CD4-positive, CD25-positive, alpha-beta regulatory T cell (primary cell): ENCODE results near the gene SEMA5A. TPM values are rescaled to one million over a fixed set of nuclear protein-coding genes. Genes with fewer than 3 reads are reported as not detected.

Source experiments
- ATAC-seq, 2 donors: fragments of 150-1000 bp; cut with Tn5 transposase; one replicate each; pipeline ENCODE4 v1.10.0; 2021; ENCODE audit warnings: low read depth in 2 of 2, moderate number of reproducible peaks in 2 of 2, moderate library complexity in 1 of 2
- DNase-seq, 3 donors: peaks; one replicate each; pipeline versions ENCODE4 v3.0.0 to v3.0.0-alpha.2; 2012 to 2022; ENCODE audit warnings: mixed read lengths in 1 of 3
- H3K27ac ChIP-seq: one replicate; pipeline ENCODE4 v1.7.0; 2013; ENCODE audit warnings: mild to moderate bottlenecking, low read length; ENCODE audit not compliant: insufficient read depth, poor library complexity, severe bottlenecking
- H3K27me3 ChIP-seq: one replicate; pipeline ENCODE4 v1.7.0; 2013; ENCODE audit warnings: low read length; ENCODE audit not compliant: control insufficient read depth, insufficient read depth
- H3K36me3 ChIP-seq: one replicate; pipeline ENCODE4 v1.7.0; 2013; ENCODE audit warnings: mild to moderate bottlenecking, low read length, moderate library complexity; ENCODE audit not compliant: control insufficient read depth, insufficient read depth
- H3K4me1 ChIP-seq: 2 replicates; pipeline ENCODE4 v1.7.0; 2013; ENCODE audit warnings: mild to moderate bottlenecking, low read length; ENCODE audit not compliant: insufficient read depth, control insufficient read depth, poor library complexity, severe bottlenecking
- H3K4me3 ChIP-seq: one replicate; pipeline ENCODE4 v1.7.0; 2013; ENCODE audit warnings: low read depth, mild to moderate bottlenecking, low read length, moderate library complexity
- H3K9me3 ChIP-seq, 2 experiments: 1 replicate in 1 of 2; 2 replicates in 1 of 2; pipeline ENCODE4 v1.7.0; 2013; ENCODE audit warnings: low read length in 2 of 2, mild to moderate bottlenecking in 1 of 2, moderate library complexity in 1 of 2; ENCODE audit not compliant: control insufficient read depth in 2 of 2
- H3K27ac Mint-ChIP-seq, 3 donors: one replicate each; pipeline ENCODE4 v1.8.0; 2020 to 2022; ENCODE audit warnings: mild to moderate bottlenecking in 3 of 3, mixed read lengths in 3 of 3, moderate library complexity in 2 of 3
- H3K27me3 Mint-ChIP-seq: one replicate; pipeline ENCODE4 v1.8.0; 2022; ENCODE audit warnings: mild to moderate bottlenecking, mixed read lengths
- H3K36me3 Mint-ChIP-seq: one replicate; pipeline ENCODE4 v1.8.0; 2020; ENCODE audit warnings: mixed read lengths
- H3K4me1 Mint-ChIP-seq, 4 donors: one replicate each; pipeline ENCODE4 v1.8.0; 2020 to 2022; ENCODE audit warnings: mixed read lengths in 4 of 4, mild to moderate bottlenecking in 1 of 4
- H3K4me3 Mint-ChIP-seq, 4 donors: one replicate each; pipeline ENCODE4 v1.8.0; 2020 to 2022; ENCODE audit warnings: mild to moderate bottlenecking in 4 of 4, mixed read lengths in 4 of 4, moderate library complexity in 3 of 4
- H3K9me3 Mint-ChIP-seq, 7 donors: one replicate each; pipeline ENCODE4 v1.8.0; 2020 to 2022; ENCODE audit warnings: mixed read lengths in 7 of 7, mild to moderate bottlenecking in 3 of 7, moderate library complexity in 2 of 7
- polyA plus RNA-seq, 4 donors: library from polyadenylated mRNA; unstranded; fragments of 300-500 nt; fragmentation: Illumina TruSeq; gene quantifications; one replicate each; pipeline ENCODE4 v1.2.3, GENCODE V29; 2021
- total RNA-seq: library from RNA; stranded (reverse); gene quantifications from one replicate; pipeline ENCODE4 v1.2.3, GENCODE V29; 2022

Gene SEMA5A
- total and polyA plus RNA-seq, 5 donors from 2014 or later = 0.22 to 2.8 (median 0.31) TPM; not detected in 2

DNA sequence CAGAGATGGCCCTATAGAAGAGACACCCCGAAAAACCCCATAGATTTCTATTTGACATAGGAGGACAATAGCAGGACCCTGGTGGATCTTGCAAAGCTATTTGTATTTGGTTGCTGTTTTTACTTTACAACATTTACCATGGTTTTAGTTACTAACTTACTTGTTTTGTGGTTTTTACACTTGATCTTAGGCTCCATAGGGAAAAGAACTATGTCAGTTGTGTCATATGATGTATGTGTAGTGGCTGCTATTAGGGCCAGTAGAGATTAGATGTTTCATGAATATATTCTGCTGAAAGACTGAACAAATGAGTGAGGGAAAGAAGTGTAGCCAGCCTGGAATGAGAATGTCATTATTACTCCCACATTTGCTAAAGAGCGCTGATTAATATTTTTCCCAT lies 388.1 kb downstream of the SEMA5A start:
- no peaks in the 10 kb centered on the region for H3K36me3 Mint-ChIP-seq
- Histone ChIP-seq H3K27me3 (no peaks in the 10 kb centered on the region), H3K4me3 (no peak overlapping the region), H3K4me1 (no peaks in the 10 kb centered on the region), H3K9me3 (no peaks in the 10 kb centered on the region), H3K36me3 (no peaks in the 10 kb centered on the region), H3K27ac (no peak overlapping the region)
- DNase-seq = no peak
- H3K27ac Mint-ChIP-seq = no peak overlapping the region
- ATAC-seq = no peak
- H3K9me3 Mint-ChIP-seq = peaks cover 0 to 6% (median 2%) of the 10 kb centered on the region in 7 donors
- no peak overlapping the region for H3K4me3 Mint-ChIP-seq
- H3K27me3 Mint-ChIP-seq = no peaks in the 10 kb centered on the region
- no peaks in the 10 kb centered on the region for H3K4me1 Mint-ChIP-seq

DNA sequence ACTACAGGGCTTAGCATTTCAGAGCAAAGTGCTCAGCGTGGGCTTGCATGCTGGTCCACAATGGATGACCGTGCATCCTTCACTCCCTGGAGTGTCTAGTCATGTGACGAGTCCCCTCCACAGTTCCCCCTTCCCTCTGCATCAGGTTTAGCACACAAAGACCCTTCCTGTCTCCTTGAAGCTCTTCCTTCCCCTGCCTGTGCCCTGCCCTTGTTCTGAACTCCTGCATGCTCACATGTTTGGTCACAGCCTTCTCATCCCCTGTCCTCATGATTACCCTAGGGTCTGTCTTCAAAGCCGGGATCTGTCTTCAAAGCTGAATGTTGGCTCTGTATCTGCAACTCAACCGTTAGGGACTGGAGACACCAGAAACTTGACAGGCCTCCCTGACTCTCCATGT lies 388.9 kb downstream of the SEMA5A start:
- Mint-ChIP-seq H3K27ac (no peak overlapping the region), H3K4me1 (no peaks in the 10 kb centered on the region), H3K27me3 (no peaks in the 10 kb centered on the region), H3K4me3 (no peak overlapping the region), H3K36me3 (no peaks in the 10 kb centered on the region), H3K9me3 (peaks cover 0 to 6% (median 2%) of the 10 kb centered on the region in 7 donors)
- no peaks in the 10 kb centered on the region for H3K27me3 ChIP-seq
- no peaks in the 10 kb centered on the region for H3K9me3 ChIP-seq
- no peaks in the 10 kb centered on the region for H3K4me1 ChIP-seq
- no peak overlapping the region for H3K27ac ChIP-seq
- H3K4me3 ChIP-seq = no peak overlapping the region
- DNase-seq (no peak), ATAC-seq (no peak)
- H3K36me3 ChIP-seq = no peaks in the 10 kb centered on the region

DNA sequence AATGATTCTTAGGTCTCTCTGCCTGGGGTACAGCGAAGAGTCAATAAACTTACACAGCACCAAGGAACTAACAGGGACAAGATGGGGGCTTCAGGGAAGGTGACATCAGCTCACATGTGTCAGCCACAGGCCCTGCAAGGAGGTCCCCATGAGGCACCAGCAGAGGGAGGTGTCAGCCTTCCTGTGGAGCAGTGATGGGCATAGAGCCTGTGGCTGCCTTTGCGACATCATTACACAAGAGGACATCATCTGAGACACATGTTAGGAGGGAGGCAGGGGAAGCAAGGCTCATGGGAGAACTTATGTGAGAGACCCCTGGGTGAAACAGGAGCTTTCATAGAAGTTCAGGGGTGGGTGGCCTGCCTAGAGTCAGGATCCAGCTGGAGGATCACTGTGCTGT lies 389.6 kb downstream of the SEMA5A start:
- no peaks in the 10 kb centered on the region for H3K36me3 ChIP-seq
- no peaks in the 10 kb centered on the region for H3K27me3 Mint-ChIP-seq

DNA sequence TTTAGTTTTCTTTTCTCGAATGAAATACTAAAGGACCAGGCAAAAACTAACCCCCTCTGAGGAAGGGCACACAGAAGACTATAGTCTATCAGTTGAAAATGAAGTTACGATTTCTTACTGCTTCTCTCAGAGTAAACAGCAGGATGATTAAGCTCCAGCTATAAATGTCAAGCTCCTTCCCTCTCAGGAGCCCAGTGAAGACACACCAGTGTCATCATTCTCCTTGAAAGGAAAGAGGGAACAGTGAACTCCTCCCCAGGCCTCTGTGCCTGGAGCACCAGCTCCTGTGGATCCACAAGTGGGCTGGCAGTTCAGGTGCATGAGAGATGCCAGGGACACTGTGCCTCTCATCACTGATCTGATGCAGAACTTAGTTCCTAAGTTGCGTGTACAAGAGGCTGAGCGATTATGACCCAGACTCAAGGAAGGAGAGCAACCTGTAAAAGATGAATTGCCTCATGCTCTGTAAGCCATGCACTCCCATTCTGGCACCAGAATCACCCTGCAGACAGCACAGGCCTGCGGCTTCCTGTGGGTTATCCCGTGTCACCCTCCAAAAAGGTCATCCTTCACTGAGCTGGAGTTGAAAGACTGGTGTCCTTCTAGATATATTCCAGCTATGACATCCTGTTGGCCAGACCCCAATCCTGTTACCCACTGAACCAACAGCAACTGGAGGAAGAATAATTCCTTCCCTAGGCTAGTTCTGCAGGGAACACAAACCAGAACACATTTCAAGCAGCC lies 394.0 kb downstream of the SEMA5A start:
- no peaks in the 10 kb centered on the region for H3K9me3 ChIP-seq
- H3K4me3 Mint-ChIP-seq = no peak overlapping the region
- no peak for ATAC-seq
- H3K27me3 ChIP-seq = no peaks in the 10 kb centered on the region
- no peak overlapping the region for H3K27ac Mint-ChIP-seq
- peaks cover 0 to 2% (median 0%) of the 10 kb centered on the region in 7 donors for H3K9me3 Mint-ChIP-seq
- no peaks in the 10 kb centered on the region for H3K4me1 Mint-ChIP-seq
- H3K27ac ChIP-seq = no peak overlapping the region
- no peak overlapping the region for H3K4me3 ChIP-seq
- H3K36me3 Mint-ChIP-seq = no peaks in the 10 kb centered on the region
- H3K4me1 ChIP-seq = no peaks in the 10 kb centered on the region
- H3K36me3 ChIP-seq = no peaks in the 10 kb centered on the region
- no peaks in the 10 kb centered on the region for H3K27me3 Mint-ChIP-seq
- no peak for DNase-seq

More for the DNA sequence above, 389.6 kb downstream of the SEMA5A start:
- no peak overlapping the region for H3K4me3 ChIP-seq
- no peak overlapping the region for H3K27ac Mint-ChIP-seq
- H3K36me3 Mint-ChIP-seq = no peaks in the 10 kb centered on the region
- no peak for DNase-seq
- H3K27me3 ChIP-seq = no peaks in the 10 kb centered on the region
- no peaks in the 10 kb centered on the region for H3K4me1 ChIP-seq
- H3K9me3 ChIP-seq = no peaks in the 10 kb centered on the region
- H3K4me1 Mint-ChIP-seq = no peaks in the 10 kb centered on the region
- H3K27ac ChIP-seq = no peak overlapping the region
- no peak overlapping the region for H3K4me3 Mint-ChIP-seq
- H3K9me3 Mint-ChIP-seq = peaks cover 0 to 6% (median 2%) of the 10 kb centered on the region in 7 donors
- no peak for ATAC-seq

DNA sequence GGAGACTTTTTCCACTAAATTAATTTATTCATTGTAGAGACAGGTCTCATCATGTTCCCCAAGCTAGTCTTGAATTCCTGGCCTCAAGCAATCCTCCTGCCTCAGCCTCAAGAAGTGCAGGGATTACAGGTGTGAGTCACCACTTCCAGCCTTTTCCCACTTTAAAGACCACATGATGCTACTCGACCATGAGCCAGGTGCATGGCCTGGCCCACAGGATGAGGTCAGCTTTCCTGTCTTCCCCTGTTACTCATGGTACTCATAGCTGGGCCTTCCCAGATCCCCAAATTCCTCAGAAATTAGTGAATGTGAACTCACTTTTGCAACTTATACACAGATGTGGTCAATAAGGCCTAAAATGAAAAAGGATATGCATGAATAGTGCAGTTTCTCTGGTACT lies 395.9 kb downstream of the SEMA5A start:
- Mint-ChIP-seq H3K36me3 (no peaks in the 10 kb centered on the region), H3K27me3 (no peaks in the 10 kb centered on the region), H3K4me1 (no peaks in the 10 kb centered on the region), H3K4me3 (no peak overlapping the region), H3K27ac (no peak overlapping the region), H3K9me3 (peaks cover 0 to under 1% (median 0%) of the 10 kb centered on the region in 7 donors)
- Histone ChIP-seq H3K27ac (no peak overlapping the region), H3K36me3 (no peaks in the 10 kb centered on the region), H3K9me3 (no peaks in the 10 kb centered on the region), H3K27me3 (no peaks in the 10 kb centered on the region), H3K4me3 (no peak overlapping the region), H3K4me1 (no peaks in the 10 kb centered on the region)
- DNase-seq = no peak
- no peak for ATAC-seq

DNA sequence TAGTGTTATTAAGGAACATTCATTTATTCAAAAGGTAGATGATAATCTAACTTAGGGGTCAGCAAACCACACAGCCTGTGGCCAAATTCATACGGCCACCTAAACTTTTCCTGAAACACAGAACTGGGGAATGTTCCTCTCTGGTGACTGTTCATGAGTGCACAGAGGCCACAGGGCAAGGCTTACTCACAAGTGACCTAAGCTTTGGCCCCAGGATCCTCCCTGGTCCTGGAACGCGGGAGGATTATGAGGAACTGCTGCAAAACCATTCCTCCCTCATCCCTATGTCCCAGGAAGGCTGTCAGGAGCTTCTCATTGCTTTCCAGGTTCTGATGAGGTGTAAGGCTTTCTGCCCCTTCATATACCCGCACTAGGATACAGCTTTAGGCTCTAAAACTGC lies 397.6 kb downstream of the SEMA5A start:
- H3K4me3 ChIP-seq = no peak overlapping the region
- no peaks in the 10 kb centered on the region for H3K4me1 Mint-ChIP-seq
- H3K4me3 Mint-ChIP-seq = no peak overlapping the region
- H3K27me3 ChIP-seq = no peaks in the 10 kb centered on the region
- H3K27ac ChIP-seq = no peak overlapping the region
- H3K27me3 Mint-ChIP-seq = no peaks in the 10 kb centered on the region
- H3K9me3 Mint-ChIP-seq = peaks cover 0 to 3% (median 0%) of the 10 kb centered on the region in 7 donors
- no peaks in the 10 kb centered on the region for H3K36me3 ChIP-seq
- DNase-seq (no peak), ATAC-seq (no peak)
- H3K4me1 ChIP-seq = no peaks in the 10 kb centered on the region
- H3K9me3 ChIP-seq = no peaks in the 10 kb centered on the region
- no peak overlapping the region for H3K27ac Mint-ChIP-seq
- no peaks in the 10 kb centered on the region for H3K36me3 Mint-ChIP-seq

DNA sequence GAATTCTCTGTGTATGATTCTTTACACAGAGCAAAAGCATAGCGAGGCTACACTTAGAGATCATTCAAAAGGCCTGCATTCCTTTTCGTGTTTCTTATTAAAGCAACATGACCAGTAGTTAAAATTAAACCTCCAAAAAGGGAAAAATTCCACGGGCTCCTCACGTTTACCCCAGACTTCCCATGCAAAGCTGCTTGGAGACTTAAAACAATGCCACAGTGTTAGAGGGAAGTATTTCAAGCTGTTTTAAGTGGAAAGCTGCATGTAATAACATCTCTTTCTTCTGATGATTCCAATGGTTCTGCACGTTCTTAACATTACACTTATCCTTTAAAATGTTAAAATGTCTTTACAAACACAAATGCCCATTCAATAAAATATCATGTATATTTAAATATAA lies 405.2 kb downstream of the SEMA5A start:
- no peaks in the 10 kb centered on the region for H3K9me3 ChIP-seq
- H3K27me3 ChIP-seq = no peaks in the 10 kb centered on the region
- H3K27ac Mint-ChIP-seq = no peak overlapping the region
- DNase-seq = no peak
- peaks cover 0 to 12% (median 2%) of the 10 kb centered on the region in 7 donors for H3K9me3 Mint-ChIP-seq
- H3K4me3 Mint-ChIP-seq = no peak overlapping the region
- no peak for ATAC-seq
- no peaks in the 10 kb centered on the region for H3K36me3 ChIP-seq
- no peaks in the 10 kb centered on the region for H3K27me3 Mint-ChIP-seq
- H3K27ac ChIP-seq = no peak overlapping the region
- H3K4me3 ChIP-seq = no peak overlapping the region
- H3K4me1 Mint-ChIP-seq = no peaks in the 10 kb centered on the region
- no peaks in the 10 kb centered on the region for H3K36me3 Mint-ChIP-seq
- no peaks in the 10 kb centered on the region for H3K4me1 ChIP-seq

DNA sequence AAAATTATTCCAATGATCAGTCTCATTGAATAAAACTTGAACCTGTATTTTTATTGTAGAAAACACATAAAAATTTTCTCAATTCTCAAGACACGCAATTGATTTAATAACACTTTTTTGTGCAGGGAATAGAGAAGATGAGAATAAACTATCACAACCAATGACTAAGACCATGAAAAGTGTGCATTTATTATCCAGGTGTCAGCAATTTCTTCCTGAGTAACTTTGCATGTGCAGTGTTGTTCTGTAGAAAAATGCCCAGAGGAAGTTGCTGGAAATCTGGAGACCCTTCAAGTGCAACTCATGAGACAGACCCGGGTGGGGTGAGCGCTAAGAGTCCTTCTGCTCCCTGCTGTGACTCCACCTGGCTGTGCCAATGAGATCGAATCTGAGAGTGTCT lies 405.7 kb downstream of the SEMA5A start:
- no peaks in the 10 kb centered on the region for H3K4me1 Mint-ChIP-seq
- H3K9me3 Mint-ChIP-seq = peaks cover 0 to 12% (median 2%) of the 10 kb centered on the region in 7 donors
- Histone ChIP-seq H3K4me3 (no peak overlapping the region), H3K4me1 (no peaks in the 10 kb centered on the region), H3K9me3 (no peaks in the 10 kb centered on the region), H3K36me3 (no peaks in the 10 kb centered on the region), H3K27me3 (no peaks in the 10 kb centered on the region), H3K27ac (no peak overlapping the region)
- no peak overlapping the region for H3K4me3 Mint-ChIP-seq
- DNase-seq (no peak), ATAC-seq (no peak)
- H3K36me3 Mint-ChIP-seq = no peaks in the 10 kb centered on the region
- no peaks in the 10 kb centered on the region for H3K27me3 Mint-ChIP-seq
- H3K27ac Mint-ChIP-seq = no peak overlapping the region
